Mesendoderm (in vitro differentiated cells): Measurements from ENCODE around the gene C6.
"Not testable (repeated sequence)": the region's sequence is repeated elsewhere in the genome, so short reads cannot be mapped to it uniquely, and the experiment has no call there.

Experiments
- DNase-seq: peaks from one replicate; pipeline ENCODE4 v3.0.0; 2013
- H2AK5ac ChIP-seq: 2 replicates; pipeline ENCODE4 v1.6.1; 2013; ENCODE audit warnings: low read length, inconsistent platforms
- H2BK120ac ChIP-seq: 2 replicates; pipeline ENCODE4 v1.6.1; 2013; ENCODE audit warnings: low read depth, mild to moderate bottlenecking, low read length, moderate library complexity, mixed read lengths
- H2BK15ac ChIP-seq: replicated peaks from 2 replicates; pipeline ENCODE4 v1.6.1; 2013; ENCODE audit warnings: low read depth, mild to moderate bottlenecking, moderate library complexity
- H2BK5ac ChIP-seq: 2 replicates; pipeline ENCODE4 v1.6.1; 2013; ENCODE audit warnings: low read length, inconsistent platforms
- H3K18ac ChIP-seq: 2 replicates; pipeline ENCODE4 v1.6.1; 2013; ENCODE audit warnings: mild to moderate bottlenecking, low read length, mixed read lengths
- H3K23ac ChIP-seq: one replicate; pipeline ENCODE4 v1.6.1; 2013; ENCODE audit warnings: low read length
- H3K27ac ChIP-seq: 2 replicates; pipeline ENCODE4 v1.5.1; 2013; ENCODE audit warnings: low read depth, mild to moderate bottlenecking, inconsistent platforms, low read length, moderate library complexity
- H3K27me3 ChIP-seq: 2 replicates; pipeline ENCODE4 v1.6.1; 2013; ENCODE audit warnings: low read length, control low read depth, mild to moderate bottlenecking, inconsistent platforms; ENCODE audit not compliant: insufficient read depth, poor library complexity
- H3K36me3 ChIP-seq: 2 replicates; pipeline ENCODE4 v1.6.1; 2013; ENCODE audit warnings: low read length, inconsistent platforms; ENCODE audit not compliant: control insufficient read depth, insufficient read depth
- H3K4ac ChIP-seq: one replicate; pipeline ENCODE4 v1.6.1; 2013; ENCODE audit warnings: low read depth, mild to moderate bottlenecking, low read length, moderate library complexity
- H3K4me1 ChIP-seq: 2 replicates; pipeline ENCODE4 v1.6.1; 2013; ENCODE audit warnings: low read depth, low read length, inconsistent platforms; ENCODE audit not compliant: control insufficient read depth
- H3K4me2 ChIP-seq: 2 replicates; pipeline ENCODE4 v1.6.1; 2013; ENCODE audit warnings: low read length
- H3K4me3 ChIP-seq: 2 replicates; pipeline ENCODE4 v1.5.1; 2013; ENCODE audit warnings: mild to moderate bottlenecking, low read length
- H3K56ac ChIP-seq: one replicate; pipeline ENCODE4 v1.6.1; 2013; ENCODE audit warnings: low read length
- H3K79me1 ChIP-seq: 2 replicates; pipeline ENCODE4 v1.6.1; 2013; ENCODE audit warnings: low read length, inconsistent platforms
- H3K79me2 ChIP-seq: 2 replicates; pipeline ENCODE4 v1.6.1; 2013; ENCODE audit warnings: mild to moderate bottlenecking, low read length; ENCODE audit not compliant: control insufficient read depth, insufficient read depth
- H3K9ac ChIP-seq: 2 replicates; pipeline ENCODE4 v1.6.1; 2013; ENCODE audit warnings: low read length, inconsistent platforms
- H4K5ac ChIP-seq: one replicate; pipeline ENCODE4 v1.6.1; 2013; ENCODE audit warnings: low read length
- H4K8ac ChIP-seq: one replicate; pipeline ENCODE4 v1.6.1; 2013; ENCODE audit warnings: low read depth, mild to moderate bottlenecking, control low read depth, low read length, moderate library complexity
- WGBS: extraction: QIAGEN DNeasy Blood & Tissue Kit; methylation state at CpG from one replicate; pipeline ENCODE4 v1.1.7; 2013; ENCODE audit warnings: low lambda C conversion rate, missing lambda C conversion rate; ENCODE audit not compliant: insufficient coverage; ENCODE audit errors: extremely low coverage; 5-methylcytosine and 5-hydroxymethylcytosine counted together

C6 gene

GRCh38 chr5:41211417-41211816 lies 1.9 kb downstream of the C6 start:
- no peak overlapping the region for H3K27ac ChIP-seq
- no peak overlapping the region for H3K56ac ChIP-seq
- no peaks in the 10 kb centered on the region for H3K36me3 ChIP-seq
- H2BK120ac ChIP-seq = no peak overlapping the region
- no peak overlapping the region for H3K18ac ChIP-seq
- H3K4me2 ChIP-seq = no peak overlapping the region
- no peak overlapping the region for H2BK5ac ChIP-seq
- no peaks in the 10 kb centered on the region for H3K79me1 ChIP-seq
- no peak overlapping the region for H2AK5ac ChIP-seq
- H4K8ac ChIP-seq = no peak overlapping the region
- H3K4me3 ChIP-seq = no peak overlapping the region
- no peaks in the 10 kb centered on the region for H3K79me2 ChIP-seq
- H3K9ac ChIP-seq = no peak overlapping the region
- H4K5ac ChIP-seq = no peak overlapping the region
- no peak overlapping the region for H2BK15ac ChIP-seq
- no peak for DNase-seq
- no peaks in the 10 kb centered on the region for H3K27me3 ChIP-seq
- no CpG with 5 or more reads among the region's 4 CpGs for WGBS
- H3K4ac ChIP-seq = no peak overlapping the region
- no peak overlapping the region for H3K23ac ChIP-seq
- no peaks in the 10 kb centered on the region for H3K4me1 ChIP-seq

- not testable (repeated sequence) for H2BK15ac ChIP-seq, H3K4ac ChIP-seq, H3K4me2 ChIP-seq, H3K79me2 ChIP-seq, H3K23ac ChIP-seq, H2AK5ac ChIP-seq, H3K56ac ChIP-seq, H3K27ac ChIP-seq, H3K27me3 ChIP-seq, H3K79me1 ChIP-seq, H3K36me3 ChIP-seq, H3K4me1 ChIP-seq, H2BK120ac ChIP-seq, H2BK5ac ChIP-seq, H4K5ac ChIP-seq, H3K4me3 ChIP-seq, H3K18ac ChIP-seq, DNase-seq, H4K8ac ChIP-seq, H3K9ac ChIP-seq
- WGBS = no CpG with 5 or more reads among the region's 8 CpGs
These were observed 7.9 kb downstream of the C6 start for GRCh38 chr5:41205475-41205874.

- no peaks in the 10 kb centered on the region for H3K79me1 ChIP-seq
- no peak overlapping the region for H2AK5ac ChIP-seq
- H2BK5ac ChIP-seq = no peak overlapping the region
- H3K36me3 ChIP-seq = no peaks in the 10 kb centered on the region
- H2BK120ac ChIP-seq = no peak overlapping the region
- no peak for DNase-seq
- no peak overlapping the region for H3K4me3 ChIP-seq
- no peak overlapping the region for H3K4ac ChIP-seq
- H3K79me2 ChIP-seq = no peaks in the 10 kb centered on the region
- H3K27me3 ChIP-seq = no peaks in the 10 kb centered on the region
- no peaks in the 10 kb centered on the region for H3K4me1 ChIP-seq
- H3K27ac ChIP-seq = no peak overlapping the region
- H4K8ac ChIP-seq = no peak overlapping the region
- H3K56ac ChIP-seq = no peak overlapping the region
- H3K23ac ChIP-seq = no peak overlapping the region
- H4K5ac ChIP-seq = no peak overlapping the region
- H3K18ac ChIP-seq = no peak overlapping the region
- H3K4me2 ChIP-seq = no peak overlapping the region
- H2BK15ac ChIP-seq = no peak overlapping the region
- H3K9ac ChIP-seq = no peak overlapping the region
- WGBS = no CpG with 5 or more reads among the region's 2 CpGs
These were observed 10.3 kb downstream of the C6 start for GRCh38 chr5:41203033-41203432.

GRCh38 chr5:41201082-41201772 lies 12.1 kb downstream of the C6 start:
- no peak for DNase-seq
- Histone ChIP-seq H3K79me1 (no peaks in the 10 kb centered on the region), H3K9ac (no peak overlapping the region), H3K27ac (no peak overlapping the region), H4K8ac (no peak overlapping the region), H3K27me3 (no peaks in the 10 kb centered on the region), H2AK5ac (no peak overlapping the region), H3K4me1 (no peaks in the 10 kb centered on the region), H3K4ac (no peak overlapping the region), H3K18ac (no peak overlapping the region), H2BK120ac (no peak overlapping the region), H3K4me2 (no peak overlapping the region), H2BK5ac (no peak overlapping the region), H2BK15ac (no peak overlapping the region), H3K56ac (no peak overlapping the region), H3K79me2 (no peaks in the 10 kb centered on the region), H4K5ac (no peak overlapping the region), H3K36me3 (no peaks in the 10 kb centered on the region), H3K4me3 (no peak overlapping the region), H3K23ac (no peak overlapping the region)
- WGBS = no CpG with 5 or more reads among the region's 1 CpG

- Histone ChIP-seq H3K23ac (no peak overlapping the region), H2BK5ac (no peak overlapping the region), H3K4me2 (no peak overlapping the region), H3K4me1 (no peaks in the 10 kb centered on the region), H3K18ac (no peak overlapping the region), H3K56ac (no peak overlapping the region), H2BK120ac (no peak overlapping the region), H3K27me3 (no peaks in the 10 kb centered on the region), H4K5ac (no peak overlapping the region), H4K8ac (no peak overlapping the region), H3K4me3 (no peak overlapping the region), H3K27ac (no peak overlapping the region), H3K36me3 (no peaks in the 10 kb centered on the region), H2AK5ac (no peak overlapping the region), H3K4ac (no peak overlapping the region), H2BK15ac (no peak overlapping the region), H3K9ac (no peak overlapping the region), H3K79me2 (no peaks in the 10 kb centered on the region), H3K79me1 (no peaks in the 10 kb centered on the region)
- no peak for DNase-seq
- WGBS = no CpG with 5 or more reads among the region's 2 CpGs
These were observed 12.8 kb downstream of the C6 start for GRCh38 chr5:41200506-41200905.

GRCh38 chr5:41199660-41200059 lies 13.7 kb downstream of the C6 start:
- Histone ChIP-seq H2BK15ac (no peak overlapping the region), H3K4ac (no peak overlapping the region), H3K4me3 (no peak overlapping the region), H3K23ac (no peak overlapping the region), H3K36me3 (no peaks in the 10 kb centered on the region), H3K4me1 (no peaks in the 10 kb centered on the region), H4K5ac (no peak overlapping the region), H3K79me2 (no peaks in the 10 kb centered on the region), H3K9ac (no peak overlapping the region), H3K56ac (no peak overlapping the region), H2AK5ac (no peak overlapping the region), H3K18ac (no peak overlapping the region), H3K27me3 (no peaks in the 10 kb centered on the region), H3K4me2 (no peak overlapping the region), H4K8ac (no peak overlapping the region), H2BK5ac (no peak overlapping the region), H3K27ac (no peak overlapping the region), H2BK120ac (no peak overlapping the region), H3K79me1 (no peaks in the 10 kb centered on the region)
- no peak for DNase-seq
- no CpG with 5 or more reads among the region's 3 CpGs for WGBS
